A673 (cell line): ENCODE data around the gene CREB3L2. TPM values are rescaled to one million over a fixed set of nuclear protein-coding genes. Genes with fewer than 3 reads are reported as not detected.

Experiments used
- BruUV-seq: library from RNA; stranded (reverse); fragments of 400-500 nt; replicated peaks from 2 replicates; lab custom pipeline; 2021; lab: Mats Ljungman, UMichigan
- CTCF ChIA-PET: fragments of 300-600 bp; sonication (Branson Sonifier 250); formaldehyde crosslinking; loops from one replicate; lab custom pipeline; 2022; ENCODE audit warnings: antibody characterized with exemption; lab: Charles Lee
- POLR2A ChIA-PET: fragments of 300-600 bp; sonication (Branson Sonifier 250); formaldehyde crosslinking; loops from one replicate; lab custom pipeline; 2022; ENCODE audit warnings: antibody characterized with exemption; ENCODE audit not compliant: low non-redundant PET; lab: Charles Lee
- DNase-seq: peaks from one replicate; pipeline ENCODE4 v3.0.0-alpha.2; 2015; ENCODE audit warnings: low spot score
- H3K27ac ChIP-seq: fragments of 200-600 bp; sonication (generic); 2 replicates; pipeline ENCODE4 v1.5.1; 2016; ENCODE audit warnings: mixed run types, low read depth, mild to moderate bottlenecking, mixed read lengths, antibody characterized with exemption, low read length; ENCODE audit not compliant: poor library complexity, severe bottlenecking
- H3K27me3 ChIP-seq: fragments of 200-600 bp; sonication (generic); replicated peaks from 2 replicates; pipeline ENCODE4 v1.6.1; 2017; ENCODE audit warnings: mixed run types, low read depth, mild to moderate bottlenecking, mixed read lengths, antibody characterized with exemption, low read length; ENCODE audit not compliant: insufficient read depth, poor library complexity
- H3K36me3 ChIP-seq: fragments of 200-600 bp; sonication (generic); 2 replicates; pipeline ENCODE4 v1.6.1; 2016; ENCODE audit warnings: mixed run types, mild to moderate bottlenecking, mixed read lengths, antibody characterized with exemption, low read length; ENCODE audit not compliant: insufficient read depth, poor library complexity, severe bottlenecking
- H3K4me1 ChIP-seq: fragments of 200-600 bp; sonication (generic); 2 replicates; pipeline ENCODE4 v1.6.1; 2017; ENCODE audit warnings: mixed run types, mild to moderate bottlenecking, mixed read lengths, antibody characterized with exemption, low read length; ENCODE audit not compliant: insufficient read depth, poor library complexity, severe bottlenecking
- H3K4me3 ChIP-seq: fragments of 200-600 bp; sonication (generic); 2 replicates; pipeline ENCODE4 v1.5.1; 2016; ENCODE audit warnings: low read depth, mixed run types, mild to moderate bottlenecking, mixed read lengths, low read length; ENCODE audit not compliant: poor library complexity, severe bottlenecking
- H3K9me3 ChIP-seq: fragments of 200-600 bp; sonication (generic); 2 replicates; pipeline ENCODE4 v1.6.1; 2016; ENCODE audit warnings: mixed run types, low read depth, mild to moderate bottlenecking, mixed read lengths, antibody characterized with exemption, low read length; ENCODE audit not compliant: poor library complexity, severe bottlenecking
- CTCF ChIP-seq: fragments of 300-800, 200-600 bp; sonication (generic); conservative IDR thresholded peaks from 2 replicates; pipeline ENCODE4 v1.5.1; 2017; ENCODE audit warnings: low read depth, mild to moderate bottlenecking, antibody characterized with exemption, low read length, moderate library complexity, mixed read lengths
- EZH2 ChIP-seq: fragments of 200-600 bp; sonication (generic); IDR thresholded peaks from 2 replicates; pipeline ENCODE4 v1.6.1; 2017; ENCODE audit warnings: borderline replicate concordance, low read depth, mild to moderate bottlenecking, mixed read lengths, antibody characterized with exemption, low read length; ENCODE audit not compliant: poor library complexity, severe bottlenecking
- intact Hi-C: fragments of 100-400 bp; cut with micrococcal nuclease; formaldehyde crosslinking; loops from one replicate; pipeline ENCODE4 v1.10.0; 2022; ENCODE audit not compliant: unreplicated experiment
- total RNA-seq: library from RNA; stranded (reverse); gene quantifications from 2 replicates; pipeline ENCODE4 v1.2.3, GENCODE V29; 2021

CREB3L2 gene
- total RNA-seq, 1 experiment from 2014 or later: 17.0 TPM

- intact Hi-C loops: no loop called here
- H3K27ac ChIP-seq: no peak overlapping the region
- TF ChIP-seq CTCF (no peak), EZH2 (no peak)
- BruUV-seq: no TSS peak
- no peaks in the 10 kb centered on the region for H3K9me3 ChIP-seq
- H3K27me3 ChIP-seq: no peaks in the 10 kb centered on the region
- H3K4me3 ChIP-seq: no peak overlapping the region
- no peaks in the 10 kb centered on the region for H3K36me3 ChIP-seq
- H3K4me1 ChIP-seq: peaks cover 17% of the 10 kb centered on the region
- POLR2A ChIA-PET: no interaction called here
- DNase-seq: no peak
- CTCF ChIA-PET: no interaction called here
Measured at GRCh38 chr7:137998250-137998649, 3.6 kb downstream of the CREB3L2 start.

- Histone ChIP-seq H3K4me3 (no peak overlapping the region), H3K9me3 (no peaks in the 10 kb centered on the region), H3K4me1 (peaks cover 17% of the 10 kb centered on the region), H3K27me3 (no peaks in the 10 kb centered on the region), H3K27ac (no peak overlapping the region), H3K36me3 (no peaks in the 10 kb centered on the region)
- ChIA-PET POLR2A (no interaction called here), CTCF (no interaction called here)
- no peak for DNase-seq
- intact Hi-C loops: no loop called here
- TF ChIP-seq CTCF (no peak), EZH2 (no peak)
- BruUV-seq: no TSS peak
Measured at GRCh38 chr7:137996871-137997270, 5.0 kb downstream of the CREB3L2 start.

GRCh38 chr7:137996386-137996851 is 5.5 kb downstream of the CREB3L2 start:
- ChIA-PET CTCF (no interaction called here), POLR2A (no interaction called here)
- Histone ChIP-seq H3K36me3 (no peaks in the 10 kb centered on the region), H3K9me3 (no peaks in the 10 kb centered on the region), H3K27me3 (no peaks in the 10 kb centered on the region), H3K27ac (no peak overlapping the region), H3K4me3 (no peak overlapping the region), H3K4me1 (peaks cover 17% of the 10 kb centered on the region)
- no peak for TF ChIP-seq CTCF
- TF ChIP-seq EZH2: no peak
- no TSS peak for BruUV-seq
- intact Hi-C loops: no loop called here
- DNase-seq: no peak
